Measurements from ENCODE around the gene IER5.

The IER5 gene

DNA sequence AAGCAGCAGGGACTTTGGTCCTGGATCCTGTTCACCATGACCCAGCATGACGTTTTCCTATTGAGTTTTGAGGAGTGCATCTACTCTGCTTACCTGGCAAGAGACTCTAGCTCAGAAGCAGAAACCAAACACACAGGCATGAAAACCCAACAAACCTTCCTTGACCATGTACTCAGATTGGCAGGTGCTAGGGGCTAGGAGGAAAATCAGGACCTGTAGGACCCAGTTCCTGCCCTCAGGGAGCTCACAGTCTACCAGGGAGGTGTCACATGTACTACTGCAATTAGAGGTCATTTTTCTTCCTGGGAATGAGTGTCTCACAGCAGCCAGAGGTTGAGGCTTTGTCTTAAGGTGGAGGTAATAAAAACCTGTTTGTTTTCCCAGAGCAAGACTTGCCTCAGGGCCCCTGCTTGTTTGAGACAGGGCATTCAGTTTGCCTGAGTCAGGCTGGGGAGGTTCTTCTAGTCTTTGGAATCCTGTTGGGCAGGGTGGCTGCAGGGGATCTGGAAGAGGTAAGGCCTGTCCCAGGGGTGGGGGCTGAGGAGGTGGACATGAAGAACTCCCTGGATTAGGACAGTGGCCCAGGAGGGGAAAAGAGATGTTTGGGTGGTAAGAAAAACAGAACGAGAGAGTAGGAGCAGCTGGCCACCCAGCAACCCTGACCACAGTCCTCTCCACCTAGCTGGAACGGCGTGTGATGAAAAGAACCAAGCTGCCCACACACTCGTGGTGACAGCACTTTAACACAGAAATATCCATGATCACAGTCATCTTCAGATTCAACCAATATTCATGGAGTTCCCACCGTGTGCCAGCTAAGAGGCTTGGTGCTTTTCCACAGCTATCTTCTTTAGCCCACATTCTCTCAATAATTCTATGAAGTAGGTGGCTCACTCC, 30.8 kb downstream of the IER5 start:
- DNase-seq: no peak
- no peak for TF ChIP-seq GATA1 (IDR thresholded peaks at IDR 0.05; ENCODE audit: low read depth, low read length)
- TF ChIP-seq POLR2A (IDR thresholded peaks at IDR 0.05; ENCODE audit: low read length): no peak

DNA sequence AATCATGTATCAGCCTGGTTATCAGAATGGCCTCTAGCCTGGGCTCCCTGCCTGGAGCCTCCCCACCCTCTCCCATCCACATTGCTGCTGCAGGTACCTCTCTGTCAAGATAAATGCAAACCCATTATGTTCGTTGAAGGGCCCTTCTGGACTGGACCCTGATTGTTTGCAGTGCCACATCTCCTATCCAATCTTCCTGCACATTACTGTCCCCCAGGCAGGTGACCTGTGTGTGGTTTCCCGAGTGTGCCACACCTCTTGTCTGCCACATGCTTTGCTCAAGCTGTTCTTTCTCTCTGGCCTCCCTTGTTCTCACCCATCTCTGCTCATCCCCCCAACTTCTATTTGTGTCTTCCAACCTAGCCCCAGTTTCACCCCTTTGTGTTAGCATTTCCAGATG, 32.4 kb downstream of the IER5 start:
- TF ChIP-seq GATA1 (IDR thresholded peaks at IDR 0.05; ENCODE audit: low read depth, low read length) (no peak), POLR2A (IDR thresholded peaks at IDR 0.05; ENCODE audit: low read length) (no peak)
- no peak for DNase-seq

- no peak for DNase-seq
- no peak for TF ChIP-seq GATA1 (IDR thresholded peaks at IDR 0.05; ENCODE audit: low read depth, low read length)
- no peak for TF ChIP-seq POLR2A (IDR thresholded peaks at IDR 0.05; ENCODE audit: low read length)
These were observed 33.0 kb downstream of the IER5 start for GRCh38 chr1:181121498-181121897.

DNA sequence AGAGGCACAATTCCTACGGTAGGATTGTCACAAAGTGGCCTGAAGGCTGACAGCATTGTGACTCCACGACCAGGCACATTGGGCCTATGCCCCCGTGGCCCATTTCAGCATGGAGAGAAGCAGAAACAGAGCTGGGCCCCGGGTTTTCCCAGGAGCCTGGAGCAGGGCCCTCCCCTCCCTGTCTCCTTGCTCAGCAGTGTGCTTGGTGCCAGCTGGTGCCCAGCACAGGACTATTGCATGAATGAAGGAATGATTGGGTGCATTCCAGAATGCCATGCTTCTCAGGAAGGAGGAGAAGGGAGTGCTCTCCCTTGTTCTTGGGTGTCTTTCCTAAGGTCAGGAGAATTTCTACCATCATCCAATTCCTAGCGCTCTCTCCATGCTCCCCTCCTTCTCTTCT, 33.7 kb downstream of the IER5 start:
- DNase-seq: no peak

DNA sequence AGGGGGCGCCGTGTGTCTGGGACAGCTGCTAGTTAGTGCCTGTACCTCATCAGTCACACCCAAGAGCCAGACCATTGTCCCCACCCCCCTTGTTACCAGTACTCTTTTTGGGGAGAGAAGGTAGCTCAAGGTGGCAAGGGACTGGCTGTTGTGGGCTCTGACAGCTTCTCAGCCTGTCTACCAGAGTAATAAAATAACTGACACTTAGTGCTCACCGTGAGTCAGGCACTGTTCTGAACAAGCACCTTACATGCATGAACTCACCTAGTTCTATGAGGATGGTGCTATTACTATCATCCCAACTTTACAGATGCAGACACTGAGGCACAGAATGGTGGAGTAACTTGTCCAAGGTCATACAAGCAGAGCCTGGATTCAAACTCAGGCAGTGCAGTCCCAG, 34.7 kb downstream of the IER5 start:
- no peak for TF ChIP-seq GATA1 (IDR thresholded peaks at IDR 0.05; ENCODE audit: low read depth, low read length)
- no peak for DNase-seq

More for the DNA sequence above, 33.7 kb downstream of the IER5 start:
- TF ChIP-seq POLR2A (IDR thresholded peaks at IDR 0.05; ENCODE audit: low read length) (no peak), GATA1 (IDR thresholded peaks at IDR 0.05; ENCODE audit: low read depth, low read length) (no peak)

DNA sequence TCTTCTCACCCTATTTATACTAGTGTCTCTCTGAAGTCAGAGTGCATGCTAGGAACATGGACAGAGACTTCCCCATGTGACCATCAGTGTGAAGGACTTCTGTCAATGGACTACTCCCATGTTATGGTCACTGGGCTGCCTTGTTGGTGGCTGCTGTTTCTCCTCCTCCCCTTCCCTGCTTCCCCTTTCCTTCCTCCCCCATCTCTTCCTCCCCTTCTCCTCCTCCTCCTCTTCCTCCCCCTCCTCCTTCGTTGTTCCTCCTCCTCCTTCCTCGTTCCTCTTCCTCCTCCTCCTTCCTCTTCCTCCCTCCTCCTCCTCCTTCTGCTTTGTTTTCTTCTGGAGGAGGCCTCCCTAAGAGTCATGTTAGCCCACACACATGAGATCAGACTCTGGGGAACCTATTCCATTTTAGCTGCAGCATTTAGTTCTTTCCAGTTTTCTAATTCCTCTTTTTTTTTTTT, 35.8 kb downstream of the IER5 start:
- TF ChIP-seq POLR2A (IDR thresholded peaks at IDR 0.05; ENCODE audit: low read length) (no peak), GATA1 (IDR thresholded peaks at IDR 0.05; ENCODE audit: low read depth, low read length) (no peak)
- DNase-seq: no peak

DNA sequence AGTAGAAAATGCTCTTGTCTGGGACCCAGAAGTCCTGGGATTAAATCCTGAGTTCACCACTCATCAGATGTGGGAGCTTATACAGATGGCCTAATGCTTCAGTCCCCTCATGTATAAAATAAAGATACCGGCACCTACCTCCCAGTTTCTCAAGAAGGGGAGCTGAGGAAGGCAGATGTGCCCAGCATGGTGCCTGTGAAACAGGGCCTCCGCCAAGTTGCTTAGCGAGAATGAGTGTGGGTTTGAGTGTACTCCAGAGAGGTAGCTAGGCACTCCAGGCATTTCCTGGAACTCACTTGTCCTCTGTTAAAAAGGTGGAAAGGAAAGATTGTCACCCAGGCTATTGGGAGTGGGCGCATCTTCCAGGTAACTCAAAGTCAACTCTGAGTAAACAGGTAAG, 37.8 kb downstream of the IER5 start:
- TF ChIP-seq GATA1 (IDR thresholded peaks at IDR 0.05; ENCODE audit: low read depth, low read length) (no peak), POLR2A (IDR thresholded peaks at IDR 0.05; ENCODE audit: low read length) (no peak)
- DNase-seq: no peak

DNA sequence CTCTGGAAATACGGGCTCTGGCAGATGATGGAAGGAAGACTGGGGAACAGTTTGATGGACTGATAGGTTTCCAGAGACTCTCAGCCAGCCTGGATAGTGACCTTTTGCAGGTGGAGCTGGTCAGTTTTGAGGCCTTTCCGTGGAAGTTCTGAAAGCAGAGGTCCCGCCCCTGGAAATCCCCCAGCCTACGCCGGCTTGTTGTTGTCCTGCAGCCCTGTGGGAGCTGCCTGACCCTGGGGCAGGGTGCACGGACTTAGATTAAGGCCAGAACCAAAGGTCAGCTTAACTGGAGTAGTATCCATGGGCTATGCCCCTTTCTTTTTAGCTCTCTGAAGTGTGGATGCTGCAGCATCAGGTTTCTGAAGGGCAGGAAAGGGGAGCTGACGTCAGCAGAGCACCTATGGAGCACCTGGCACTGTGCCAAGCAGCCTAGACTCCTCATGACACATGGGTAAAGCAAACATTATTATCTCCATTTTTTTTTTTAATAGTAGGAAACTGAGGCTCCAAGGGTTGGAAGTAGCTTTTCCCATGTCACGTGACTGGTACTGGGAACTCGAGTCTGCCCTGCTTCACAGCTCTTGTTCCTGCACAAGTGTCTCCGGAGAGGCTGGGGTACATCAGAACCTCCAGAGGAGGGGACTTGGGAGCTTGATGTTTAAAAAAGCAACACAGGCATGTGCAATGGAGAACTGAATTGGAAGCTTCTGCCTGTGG, 38.5 kb downstream of the IER5 start:
- peak in 1 of 2 experiments; percentile 46 for DNase-seq
- TF ChIP-seq GATA1 (IDR thresholded peaks at IDR 0.05; ENCODE audit: low read depth, low read length) (no peak), POLR2A (IDR thresholded peaks at IDR 0.05; ENCODE audit: low read length) (no peak)

- no peak for DNase-seq
- TF ChIP-seq POLR2A (IDR thresholded peaks at IDR 0.05; ENCODE audit: low read length) (no peak), GATA1 (IDR thresholded peaks at IDR 0.05; ENCODE audit: low read depth, low read length) (no peak)
These were observed 39.5 kb downstream of the IER5 start for GRCh38 chr1:181127898-181128453.

GRCh38 chr1:181128592-181129497, 40.3 kb downstream of the IER5 start:
- no peak for TF ChIP-seq GATA1 (IDR thresholded peaks at IDR 0.05; ENCODE audit: low read depth, low read length)
- no peak for TF ChIP-seq POLR2A (IDR thresholded peaks at IDR 0.05; ENCODE audit: low read length)
- no peak for DNase-seq

GRCh38 chr1:181129771-181130606, 41.5 kb downstream of the IER5 start:
- no peak for TF ChIP-seq POLR2A (IDR thresholded peaks at IDR 0.05; ENCODE audit: low read length)

DNA sequence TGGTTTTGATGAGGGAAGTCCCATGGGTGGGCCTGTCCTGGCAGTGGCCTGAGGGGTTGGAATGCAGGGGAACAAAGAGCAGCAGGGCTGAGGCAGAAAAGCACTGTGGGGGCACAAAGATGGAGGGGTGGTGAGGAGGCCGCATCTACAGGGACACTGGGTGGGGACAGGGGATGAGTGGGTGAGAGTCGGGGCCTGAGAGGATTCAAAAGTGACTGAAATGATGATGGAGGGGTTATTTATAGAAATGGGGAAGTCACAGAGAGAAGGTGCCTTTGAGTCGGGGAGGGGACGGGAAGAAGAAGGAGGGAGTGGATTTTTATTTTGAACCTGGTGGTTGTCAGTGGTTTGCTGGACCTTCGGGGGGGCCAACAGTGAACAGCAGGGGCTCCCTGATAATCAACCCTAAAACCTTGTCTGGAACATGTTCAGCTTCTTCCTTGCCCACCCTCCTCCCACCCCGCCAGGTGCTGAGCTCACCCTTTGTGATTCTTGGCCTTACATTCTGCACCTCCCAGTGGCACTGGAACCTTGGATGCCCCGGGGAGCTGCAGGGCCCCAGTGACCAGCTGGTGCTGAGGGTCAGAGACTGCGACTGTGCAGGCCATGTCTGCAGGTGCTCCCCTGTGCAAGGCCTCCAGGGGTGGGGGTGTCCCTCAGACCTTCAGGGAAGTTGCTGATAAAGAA, 42.9 kb downstream of the IER5 start:
- TF ChIP-seq GATA1 (IDR thresholded peaks at IDR 0.05; ENCODE audit: low read depth, low read length) (no peak), POLR2A (IDR thresholded peaks at IDR 0.05; ENCODE audit: low read length) (no peak)

More at GRCh38 chr1:181129771-181130606, 41.5 kb downstream of the IER5 start:
- DNase-seq: peak; percentile 65 to 66

More for the DNA sequence above, 42.9 kb downstream of the IER5 start:
- no peak for DNase-seq
